Urinary bladder (tissue), 4 donors: Measurements from ENCODE around the gene FKBP9. TPM values are rescaled to one million over a fixed set of nuclear protein-coding genes. Genes with fewer than 3 reads are reported as not detected.
"Not testable (repeated sequence)": the region's sequence is repeated elsewhere in the genome, so short reads cannot be mapped to it uniquely, and the experiment has no call there.

Source experiments
- DNase-seq: peaks from one replicate; pipeline ENCODE4 v3.0.0-alpha.2; 2015; ENCODE audit errors: extremely low spot score
- H3K27ac ChIP-seq: one replicate; pipeline ENCODE4 v1.5.1; 2013; ENCODE audit warnings: low read depth, mild to moderate bottlenecking, moderate library complexity
- H3K36me3 ChIP-seq: one replicate; pipeline ENCODE4 v1.6.1; 2013; ENCODE audit warnings: mild to moderate bottlenecking, moderate library complexity; ENCODE audit not compliant: insufficient read depth
- H3K4me1 ChIP-seq: one replicate; pipeline ENCODE4 v1.6.1; 2013; ENCODE audit warnings: mild to moderate bottlenecking, moderate library complexity; ENCODE audit not compliant: insufficient read depth
- H3K4me3 ChIP-seq: one replicate; pipeline ENCODE4 v1.5.1; 2013; ENCODE audit warnings: low read depth, low read length
- WGBS: extraction: QIAGEN DNeasy Blood & Tissue Kit; methylation state at CpG from one replicate; pipeline ENCODE4 v1.1.7; 2013; 5-methylcytosine and 5-hydroxymethylcytosine counted together
- polyA plus RNA-seq: library from polyadenylated mRNA; stranded (reverse); fragments of 200-250 nt; gene quantifications from one replicate; pipeline ENCODE4 v1.2.3, GENCODE V29; 2013
- total RNA-seq: library from RNA; depleted of rRNA; stranded (reverse); fragments of >200 nt; gene quantifications from one replicate; pipeline ENCODE4 v1.2.3, GENCODE V29; 2014
- donor health status: healthy with polysubstance abuse.
- donor health status: healthy.

The FKBP9 gene
- total and polyA plus RNA-seq, 2 donors, result 75.1 to 232 TPM

- peak overlapping the region; percentile 79 for H3K4me3 ChIP-seq
- WGBS, result 18% methylated on average over 5 of the region's 5 CpGs
- peak overlapping the region; percentile 74 for H3K27ac ChIP-seq
- DNase-seq, result no peak
- H3K36me3 ChIP-seq, result no peaks in the 10 kb centered on the region
- no peaks in the 10 kb centered on the region for H3K4me1 ChIP-seq
Observed at GRCh38 chr7:32941181-32941580, 16.1 kb upstream of the FKBP9 start.

- Histone ChIP-seq H3K4me3 (peak overlapping the region; percentile 79), H3K27ac (peak overlapping the region; percentile 91), H3K4me1 (no peaks in the 10 kb centered on the region), H3K36me3 (no peaks in the 10 kb centered on the region)
- DNase-seq, result no peak
- 5% methylated on average over 22 of the region's 22 CpGs for WGBS
Observed at GRCh38 chr7:32941681-32942414, 15.4 kb upstream of the FKBP9 start.

- Histone ChIP-seq H3K4me1 (no peaks in the 10 kb centered on the region), H3K36me3 (no peaks in the 10 kb centered on the region), H3K4me3 (peak overlapping the region; percentile 79), H3K27ac (peak overlapping the region; percentile 91)
- peak; percentile 59 for DNase-seq
- WGBS, result under 1% methylated on average over 95 of the region's 95 CpGs
Observed at GRCh38 chr7:32942415-32943251, 14.6 kb upstream of the FKBP9 start.

- H3K4me1 ChIP-seq, result no peaks in the 10 kb centered on the region
- H3K4me3 ChIP-seq, result peak overlapping the region; percentile 79
- no peak for DNase-seq
- WGBS, result 13% methylated on average over 6 of the region's 6 CpGs
- no peaks in the 10 kb centered on the region for H3K36me3 ChIP-seq
- H3K27ac ChIP-seq, result peak overlapping the region; percentile 91
Observed at GRCh38 chr7:32943252-32944030, 13.8 kb upstream of the FKBP9 start.

DNA sequence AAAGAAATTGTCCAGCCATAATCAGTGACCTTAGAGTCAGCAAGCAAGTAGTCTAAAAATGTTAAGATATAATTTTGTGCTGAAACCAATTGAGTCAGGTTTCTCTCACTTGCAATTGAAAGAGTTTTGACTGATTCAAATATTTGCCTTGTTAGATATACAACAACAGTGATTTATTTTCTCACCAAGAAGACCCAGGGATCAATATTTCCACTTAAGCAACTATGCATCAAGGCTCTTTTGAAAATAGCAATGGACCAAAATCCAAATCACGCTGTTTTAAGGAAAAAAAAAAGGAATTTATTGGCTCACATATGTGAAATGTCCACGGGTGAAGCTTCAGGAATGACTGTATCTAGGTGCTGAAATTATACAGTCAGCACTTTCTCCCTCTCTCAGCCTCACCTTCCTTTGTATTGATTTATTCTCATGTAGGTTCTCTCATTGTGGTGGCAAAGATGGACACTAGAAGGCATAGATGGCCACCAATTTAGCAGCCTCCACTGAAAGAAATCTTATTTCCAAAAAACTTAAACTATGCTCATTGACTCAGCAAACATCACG, 9.7 kb upstream of the FKBP9 start:
- 91% methylated on average over 3 of the region's 3 CpGs for WGBS
- no peak for DNase-seq
- Histone ChIP-seq H3K27ac (no peak overlapping the region), H3K36me3 (no peaks in the 10 kb centered on the region), H3K4me1 (no peaks in the 10 kb centered on the region), H3K4me3 (no peak overlapping the region)

DNA sequence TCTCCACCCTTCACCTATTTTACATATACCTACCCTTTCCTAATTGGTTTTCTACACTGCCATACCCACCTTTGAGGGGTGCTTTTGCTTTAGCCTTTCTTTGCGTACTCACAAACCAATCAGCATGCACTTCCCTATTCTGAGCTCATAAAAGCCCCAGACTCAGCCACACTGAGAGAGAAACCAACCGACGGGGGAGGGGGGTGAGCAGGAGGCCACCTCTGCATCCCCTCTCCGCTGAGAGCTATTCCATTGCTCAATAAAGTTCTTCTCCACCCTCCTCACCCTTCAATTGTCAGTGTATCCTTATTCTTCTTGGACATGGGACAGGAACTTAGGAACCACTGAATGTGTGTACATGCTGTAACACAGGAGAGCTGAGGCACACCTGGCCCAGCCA, 9.0 kb upstream of the FKBP9 start:
- Histone ChIP-seq H3K4me1 (no peaks in the 10 kb centered on the region), H3K4me3 (no peak overlapping the region), H3K36me3 (no peaks in the 10 kb centered on the region), H3K27ac (no peak overlapping the region)
- 91% methylated on average over 4 of the region's 4 CpGs for WGBS
- no peak for DNase-seq

DNA sequence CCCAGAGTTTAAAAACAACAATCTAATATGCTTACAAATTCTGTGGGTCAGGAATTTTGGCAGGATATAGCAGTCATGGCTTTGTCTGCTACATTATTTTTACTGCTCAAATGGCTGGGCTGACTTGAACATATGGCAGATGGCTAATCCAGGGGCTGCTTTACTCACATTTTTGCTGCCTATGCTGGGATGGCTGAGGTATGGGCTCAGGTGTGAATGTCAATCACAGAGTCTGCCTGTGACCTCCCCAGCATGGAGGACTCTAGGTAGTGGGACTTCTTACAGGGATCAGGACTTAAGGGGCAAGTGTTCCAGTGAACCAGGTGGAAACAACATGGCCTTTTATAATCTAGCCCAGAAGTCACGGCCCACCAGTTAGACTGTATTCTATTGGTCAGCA, 4.4 kb upstream of the FKBP9 start:
- no peak overlapping the region for H3K4me3 ChIP-seq
- no peaks in the 10 kb centered on the region for H3K36me3 ChIP-seq
- no peak for DNase-seq
- H3K4me1 ChIP-seq, result no peaks in the 10 kb centered on the region
- H3K27ac ChIP-seq, result no peak overlapping the region
- WGBS, result 90% methylated on average over 1 of the region's 1 CpG

DNA sequence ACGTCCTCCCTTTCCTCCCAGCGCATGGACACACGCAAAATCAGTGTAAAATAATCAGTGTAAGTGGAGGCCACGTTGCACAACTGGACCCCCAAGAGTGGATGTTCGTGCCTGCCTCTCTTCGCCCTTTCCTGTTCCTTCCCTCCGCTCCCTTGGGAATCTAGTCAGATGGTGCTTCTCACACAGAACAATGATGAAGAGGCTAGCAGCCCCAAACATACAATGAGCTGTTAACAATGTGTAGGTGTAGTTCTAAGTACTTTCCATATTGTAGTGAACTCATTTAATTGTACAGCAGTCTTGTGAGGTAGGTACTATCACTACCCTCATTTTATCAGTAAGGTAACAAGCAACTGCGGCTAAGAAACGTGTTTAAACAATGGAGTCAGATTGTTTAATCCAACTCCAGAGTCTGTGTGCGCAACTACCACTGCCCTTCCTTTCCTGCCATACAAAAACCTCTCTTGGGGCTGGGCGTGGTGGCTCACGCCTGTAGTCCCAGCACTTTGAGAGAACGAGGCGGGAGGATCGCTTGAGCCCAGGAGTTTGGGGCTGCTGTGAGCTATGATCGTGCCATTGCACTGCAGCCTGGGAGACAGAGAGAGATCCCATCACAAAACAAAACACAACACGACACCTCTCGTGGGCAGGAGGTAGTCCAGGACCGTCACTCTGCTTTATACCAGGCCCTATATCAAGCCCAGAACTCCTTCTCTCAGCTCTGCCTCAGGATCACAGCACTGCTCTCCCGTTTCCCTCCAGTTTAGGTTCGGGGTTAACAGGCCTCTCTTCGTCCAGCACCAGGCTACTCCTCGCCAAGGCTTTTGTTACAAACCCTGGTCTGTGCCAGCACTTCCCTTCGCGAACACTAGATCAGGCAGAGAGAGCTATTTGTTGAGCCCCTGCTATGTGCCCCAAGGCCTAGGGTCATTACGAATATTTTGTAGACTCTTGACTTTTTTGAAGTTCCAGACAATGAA, 1.1 kb downstream of the FKBP9 start:
- Histone ChIP-seq H3K27ac (peak overlapping the region; percentile 81), H3K36me3 (no peaks in the 10 kb centered on the region), H3K4me3 (peak overlapping the region; percentile 75), H3K4me1 (no peaks in the 10 kb centered on the region)
- 34% methylated on average over 26 of the region's 26 CpGs for WGBS
- DNase-seq, result no peak

GRCh38 chr7:32963880-32964301, 6.7 kb downstream of the FKBP9 start:
- not testable (repeated sequence) for DNase-seq, H3K4me3 ChIP-seq, H3K27ac ChIP-seq, H3K4me1 ChIP-seq, H3K36me3 ChIP-seq
- 26% methylated on average over 5 of the region's 5 CpGs for WGBS

GRCh38 chr7:32964461-32965159, 7.4 kb downstream of the FKBP9 start:
- DNase-seq, result peak; percentile 55
- WGBS, result 21% methylated on average over 6 of the region's 8 CpGs
- H3K27ac ChIP-seq, H3K4me1 ChIP-seq, H3K36me3 ChIP-seq, H3K4me3 ChIP-seq: not testable (repeated sequence)

DNA sequence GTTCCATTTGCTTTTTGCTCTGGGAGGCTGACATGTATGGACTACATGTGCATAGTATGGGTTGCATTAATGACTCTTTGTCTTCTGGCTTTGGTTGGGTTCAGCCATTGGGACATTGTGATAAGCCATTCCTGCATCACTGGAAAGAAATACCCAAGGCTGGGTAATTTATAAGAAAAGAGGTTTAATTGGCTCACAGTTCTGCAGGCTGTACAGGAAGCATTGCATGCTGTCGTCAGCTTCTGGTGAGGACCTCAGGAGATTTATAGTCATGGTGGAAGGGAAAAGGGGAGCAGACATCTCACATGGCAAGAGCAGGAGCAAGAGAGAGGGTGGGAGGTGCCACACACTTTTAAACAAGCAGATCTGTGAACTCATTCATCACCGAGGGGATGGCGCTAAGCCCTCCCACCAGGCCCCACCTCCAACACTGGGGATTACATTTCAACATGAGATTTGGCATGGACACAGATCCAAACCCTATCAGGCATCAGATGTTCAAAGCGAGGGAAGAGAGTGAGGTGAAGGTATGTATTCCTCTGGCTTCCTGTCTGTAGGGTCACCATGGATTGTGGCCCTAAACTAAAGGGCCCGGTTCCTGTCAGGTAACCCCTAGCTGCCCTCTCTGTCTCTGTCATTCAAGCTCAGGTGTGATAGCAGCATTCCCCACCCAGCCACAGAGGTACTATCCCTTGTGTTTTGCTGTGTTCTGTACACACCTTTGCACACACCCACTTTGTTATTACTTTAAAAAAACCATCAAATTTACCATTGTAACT, 9.4 kb downstream of the FKBP9 start:
- not testable (repeated sequence) for H3K27ac ChIP-seq
- WGBS, result 63% methylated on average over 4 of the region's 5 CpGs

More for the DNA sequence above, 9.4 kb downstream of the FKBP9 start:
- not testable (repeated sequence) for H3K4me3 ChIP-seq, H3K4me1 ChIP-seq, H3K36me3 ChIP-seq, DNase-seq
